Upper lobe of right lung (tissue), 1 donor: ENCODE data around the gene CELSR1. TPM values are rescaled to one million over a fixed set of nuclear protein-coding genes. Genes with fewer than 3 reads are reported as not detected.

Experiments
- ATAC-seq: fragments of 200-7000 bp; cut with Tn5 transposase; one replicate; pipeline ENCODE4 v1.9.1; 2020; ENCODE audit warnings: mild to moderate bottlenecking, moderate library complexity
- DNase-seq: peaks from one replicate; pipeline ENCODE4 v3.0.0-alpha.2; 2020
- H3K27ac ChIP-seq: fragments of 200-600 bp; one replicate; pipeline ENCODE4 v1.8.0; 2022
- H3K27me3 ChIP-seq: fragments of 200-600 bp; one replicate; pipeline ENCODE4 v1.8.0; 2022; ENCODE audit warnings: mild to moderate bottlenecking
- H3K36me3 ChIP-seq: fragments of 200-600 bp; one replicate; pipeline ENCODE4 v1.8.0; 2022
- H3K4me1 ChIP-seq: fragments of 200-600 bp; one replicate; pipeline ENCODE4 v1.8.0; 2022
- H3K4me3 ChIP-seq: fragments of 200-600 bp; one replicate; pipeline ENCODE4 v1.8.0; 2022; ENCODE audit warnings: mild to moderate bottlenecking
- H3K9me3 ChIP-seq: fragments of 200-600 bp; one replicate; pipeline ENCODE4 v1.8.0; 2022
- CTCF ChIP-seq: fragments of 200-600 bp; IDR thresholded peaks from one replicate; pipeline ENCODE4 v1.8.0; 2022; ENCODE audit warnings: antibody characterized with exemption
- intact Hi-C: fragments of 100-400 bp; cut with DNase I; formaldehyde crosslinking; loops from one replicate; pipeline ENCODE4 v1.11.0; 2022
- total RNA-seq: library from RNA; stranded (reverse); fragmentation: NEBNext Ultra II Directional; extraction: Animal tissue kit (Norgen Biotek cat#: 25700); gene quantifications from one replicate; pipeline ENCODE4 v1.2.1, GENCODE V29; 2021
- donor health status: DM: no; HTN: yes; CAD: no; lungs with severe emphysema.

The CELSR1 gene
- total RNA-seq, 1 donor from 2014 or later, result 53.5 TPM

DNA sequence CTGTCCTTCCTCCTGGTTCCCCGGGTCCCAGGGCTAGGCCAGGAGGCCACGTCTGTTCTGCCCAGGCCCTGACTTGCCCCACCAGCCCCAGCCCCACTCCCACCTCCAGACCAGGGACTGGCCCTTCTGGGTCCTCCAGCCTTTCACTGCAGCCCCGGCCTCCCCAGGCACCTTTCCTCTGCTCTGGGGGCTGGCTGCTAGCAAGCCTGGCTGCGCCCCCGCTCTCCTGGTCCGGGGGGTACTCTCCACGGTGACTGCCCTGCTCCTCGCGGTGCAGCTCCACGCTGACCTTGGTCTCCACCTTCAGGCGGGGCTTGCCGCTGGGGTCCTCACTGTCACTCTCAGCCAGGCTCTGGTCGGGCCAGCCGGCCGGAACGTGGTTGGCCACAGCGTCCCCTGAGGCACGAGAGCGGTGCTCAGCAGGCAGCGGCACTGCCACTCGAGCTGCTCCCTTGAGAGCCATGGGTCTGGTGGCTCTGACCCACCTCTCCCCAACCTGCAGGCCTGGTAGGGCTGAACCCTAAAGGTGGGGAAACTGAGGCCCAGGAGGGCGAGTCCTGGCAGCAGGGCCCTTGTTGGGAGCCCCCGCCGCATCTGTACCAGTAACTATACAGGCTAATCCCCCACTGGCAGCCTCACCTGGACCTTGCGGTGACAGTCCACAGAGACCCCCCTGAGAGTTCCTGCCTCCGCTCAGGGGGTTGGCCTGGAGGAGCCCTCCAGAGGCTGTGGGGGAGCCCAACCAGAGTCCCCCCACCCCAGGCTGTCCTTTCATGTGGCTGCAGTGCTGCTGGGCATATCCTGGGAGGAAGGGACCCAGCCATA lies 172.9 kb downstream of the CELSR1 start:
- intact Hi-C loops, result loop anchor here (5.0 kb wide), 1 partner anchor 178 kb away; no protein-coding TSS in a partner anchor
- no peak for TF ChIP-seq CTCF
- DNase-seq (no peak), ATAC-seq (no peak)
- Histone ChIP-seq H3K27me3 (no peaks in the 10 kb centered on the region), H3K36me3 (peaks cover 15% of the 10 kb centered on the region), H3K27ac (no peak overlapping the region), H3K4me3 (no peak overlapping the region), H3K4me1 (no peaks in the 10 kb centered on the region), H3K9me3 (no peaks in the 10 kb centered on the region)

DNA sequence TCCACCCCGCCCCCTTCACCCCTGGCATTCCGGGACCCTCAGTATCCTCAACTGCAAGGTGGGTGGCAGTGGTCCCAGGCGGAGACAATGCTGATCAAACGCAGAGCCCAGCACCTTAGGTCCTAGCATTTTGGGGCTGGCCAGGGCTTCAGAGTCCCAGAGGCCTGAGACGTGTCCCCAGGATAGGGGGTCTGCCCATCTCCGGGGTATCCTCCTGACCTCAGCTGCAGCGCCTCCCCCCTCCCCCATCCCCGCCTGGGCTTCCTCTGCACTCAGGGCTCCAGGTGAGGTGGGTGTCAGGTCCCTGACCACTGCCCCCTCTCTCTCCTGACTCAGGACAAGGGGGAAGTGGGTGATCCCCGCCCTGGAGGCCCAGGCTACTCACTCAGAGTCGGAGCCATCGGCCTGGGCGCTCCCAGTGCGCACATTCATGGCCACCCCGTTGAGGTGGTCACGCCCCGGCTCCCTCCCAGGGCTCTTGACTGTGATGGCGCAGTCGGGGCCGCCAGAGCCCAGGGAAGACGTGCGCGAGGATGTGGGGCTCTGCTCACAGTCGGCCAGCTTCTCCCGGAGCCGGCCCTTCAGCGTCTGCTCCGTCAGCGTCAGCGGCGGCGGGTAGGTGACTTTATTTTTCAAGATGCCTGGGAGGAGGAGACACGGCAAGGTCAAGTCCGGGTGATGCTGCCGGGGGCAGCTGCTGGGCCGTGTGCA lies 173.7 kb downstream of the CELSR1 start:
- Histone ChIP-seq H3K36me3 (peaks cover 15% of the 10 kb centered on the region), H3K4me1 (no peaks in the 10 kb centered on the region), H3K27me3 (no peaks in the 10 kb centered on the region), H3K9me3 (no peaks in the 10 kb centered on the region), H3K27ac (no peak overlapping the region), H3K4me3 (no peak overlapping the region)
- no peak for ATAC-seq
- intact Hi-C loops, result no loop called here
- no peak for DNase-seq
- no peak for TF ChIP-seq CTCF

GRCh38 chr22:46362934-46363515 lies 174.4 kb downstream of the CELSR1 start:
- ATAC-seq (no peak), DNase-seq (no peak)
- Histone ChIP-seq H3K4me1 (no peaks in the 10 kb centered on the region), H3K27ac (no peak overlapping the region), H3K36me3 (peaks cover 15% of the 10 kb centered on the region), H3K4me3 (no peak overlapping the region), H3K27me3 (no peaks in the 10 kb centered on the region), H3K9me3 (no peaks in the 10 kb centered on the region)
- no peak for TF ChIP-seq CTCF
- intact Hi-C loops, result no loop called here

- Histone ChIP-seq H3K27ac (no peak overlapping the region), H3K36me3 (peaks cover 15% of the 10 kb centered on the region), H3K9me3 (no peaks in the 10 kb centered on the region), H3K4me3 (no peak overlapping the region), H3K27me3 (no peaks in the 10 kb centered on the region), H3K4me1 (no peaks in the 10 kb centered on the region)
- no peak for DNase-seq
- TF ChIP-seq CTCF, result no peak
- no peak for ATAC-seq
- intact Hi-C loops, result no loop called here
Observed at GRCh38 chr22:46362203-46362933, 175.1 kb downstream of the CELSR1 start.

GRCh38 chr22:46361826-46362202 lies 175.6 kb downstream of the CELSR1 start:
- intact Hi-C loops, result no loop called here
- Histone ChIP-seq H3K27me3 (no peaks in the 10 kb centered on the region), H3K9me3 (no peaks in the 10 kb centered on the region), H3K27ac (no peak overlapping the region), H3K36me3 (peaks cover 15% of the 10 kb centered on the region), H3K4me3 (no peak overlapping the region), H3K4me1 (no peaks in the 10 kb centered on the region)
- no peak for TF ChIP-seq CTCF
- no peak for ATAC-seq
- no peak for DNase-seq
